ACHN (cell line): Measurements from ENCODE around the gene GYS1.
"Not testable (repeated sequence)": the region's sequence is repeated elsewhere in the genome, so short reads cannot be mapped to it uniquely, and the experiment has no call there.

Experiments
- DNase-seq: peaks from one replicate; pipeline ENCODE4 v3.0.0-alpha.2; 2015
- in situ Hi-C: cut with HindIII; loops from 2 replicates; pipeline ENCODE4 v1.10.0; 2017; ENCODE audit warnings: low sequenced_read_pairs, low pct_ligation_motif_present, low pct_unique_long_range_greater_than_20kb

The GYS1 gene

GRCh38 chr19:49019242-49019932 is 26.3 kb upstream of the GYS1 start:
- in situ Hi-C loops, result no loop called here

GRCh38 chr19:49018388-49019241 is 25.5 kb upstream of the GYS1 start:
- in situ Hi-C loops, result not testable (repeated sequence)
- DNase-seq, result peak; percentile 16

More at GRCh38 chr19:49019242-49019932, 26.3 kb upstream of the GYS1 start:
- peak; percentile 77 for DNase-seq

- in situ Hi-C loops, result no loop called here
- peak; percentile 63 for DNase-seq
Observed at GRCh38 chr19:49017666-49018351, 24.7 kb upstream of the GYS1 start.

GRCh38 chr19:49017041-49017665 is 24.0 kb upstream of the GYS1 start, which contains the start of gene LHB:
TSS of gene LHB (minus strand) at chr19:49017091. CDS start at chr19:49017081, 10 bp downstream.
- in situ Hi-C loops, result no loop called here

GRCh38 chr19:49016067-49016839 is 23.1 kb upstream of the GYS1 start:
- no peak for DNase-seq
- in situ Hi-C loops, result no loop called here

More at GRCh38 chr19:49017041-49017665, 24.0 kb upstream of the GYS1 start, which contains the start of gene LHB:
- DNase-seq, result no peak

- no peak for DNase-seq
- in situ Hi-C loops, result no loop called here
Observed at GRCh38 chr19:49014870-49015255, 21.8 kb upstream of the GYS1 start.

- DNase-seq, result no peak
- in situ Hi-C loops, result no loop called here
Observed at GRCh38 chr19:49014123-49014869, 21.2 kb upstream of the GYS1 start.

GRCh38 chr19:49011194-49011593 is 18.1 kb upstream of the GYS1 start:
- in situ Hi-C loops, result no loop called here

GRCh38 chr19:49010453-49010852 is 17.3 kb upstream of the GYS1 start:
- no peak for DNase-seq
- in situ Hi-C loops, result no loop called here

More at GRCh38 chr19:49011194-49011593, 18.1 kb upstream of the GYS1 start:
- DNase-seq, result no peak

GRCh38 chr19:49009828-49010227 is 16.7 kb upstream of the GYS1 start:
- in situ Hi-C loops, result no loop called here
- no peak for DNase-seq

- no peak for DNase-seq
Observed at GRCh38 chr19:49006905-49007304, 13.8 kb upstream of the GYS1 start.

GRCh38 chr19:49004964-49005614 is 12.0 kb upstream of the GYS1 start:
- in situ Hi-C loops, result no loop called here
- DNase-seq, result no peak

More at GRCh38 chr19:49006905-49007304, 13.8 kb upstream of the GYS1 start:
- in situ Hi-C loops, result no loop called here

GRCh38 chr19:49004133-49004532 is 11.0 kb upstream of the GYS1 start:
- in situ Hi-C loops, result no loop called here

GRCh38 chr19:48999481-49000325 is 6.6 kb upstream of the GYS1 start:
- peak; percentile 57 for DNase-seq
- in situ Hi-C loops, result no loop called here

More at GRCh38 chr19:49004133-49004532, 11.0 kb upstream of the GYS1 start:
- DNase-seq, result no peak

GRCh38 chr19:48997972-48998371 is 4.9 kb upstream of the GYS1 start:
- DNase-seq, result peak; percentile 64
- in situ Hi-C loops, result no loop called here

- in situ Hi-C loops, result no loop called here
- DNase-seq, result no peak
Observed at GRCh38 chr19:48994035-48994386, 902 bp upstream of the GYS1 start.
